Karpas-422 (cell line): ENCODE data around the gene FAM72C. TPM values are rescaled to one million over a fixed set of nuclear protein-coding genes. Genes with fewer than 3 reads are reported as not detected.
"Not testable (repeated sequence)": the region's sequence is repeated elsewhere in the genome, so short reads cannot be mapped to it uniquely, and the experiment has no call there.

Experiments
- DNase-seq: peaks from one replicate; pipeline ENCODE4 v3.0.0-alpha.2; 2015
- H2AFZ ChIP-seq: fragments of 200-600 bp; sonication (generic); 2 replicates; pipeline ENCODE4 v1.6.1; 2014; ENCODE audit warnings: antibody characterized with exemption, low read length, mixed read lengths
- H3K27ac ChIP-seq: fragments of 200-600 bp; sonication (generic); 2 replicates; pipeline ENCODE4 v1.5.1; 2014; ENCODE audit warnings: mild to moderate bottlenecking, low read length, moderate library complexity
- H3K27me3 ChIP-seq: fragments of 200-600 bp; sonication (generic); 2 replicates; pipeline ENCODE4 v1.6.1; 2014; ENCODE audit warnings: low read length, mixed read lengths
- H3K36me3 ChIP-seq: fragments of 200-600 bp; sonication (generic); 2 replicates; pipeline ENCODE4 v1.6.1; 2014; ENCODE audit warnings: low read length, mixed read lengths; ENCODE audit not compliant: insufficient read depth
- H3K4me1 ChIP-seq: fragments of 200-600 bp; sonication (generic); 2 replicates; pipeline ENCODE4 v1.6.1; 2014; ENCODE audit warnings: mild to moderate bottlenecking, low read length, mixed read lengths
- H3K4me2 ChIP-seq: fragments of 200-600 bp; sonication (generic); 2 replicates; pipeline ENCODE4 v1.6.1; 2014; ENCODE audit warnings: low read length, low read depth, mild to moderate bottlenecking; ENCODE audit not compliant: poor library complexity, severe bottlenecking
- H3K4me3 ChIP-seq: fragments of 200-600 bp; sonication (generic); 2 replicates; pipeline ENCODE4 v1.5.1; 2014; ENCODE audit warnings: mild to moderate bottlenecking, antibody characterized with exemption, low read length, mixed read lengths
- H3K79me2 ChIP-seq: fragments of 200-600 bp; sonication (generic); 2 replicates; pipeline ENCODE4 v1.6.1; 2014; ENCODE audit warnings: mild to moderate bottlenecking, low read length, mixed read lengths
- H3K9ac ChIP-seq: fragments of 200-600 bp; sonication (generic); 2 replicates; pipeline ENCODE4 v1.6.0; 2014; ENCODE audit warnings: low read length
- H3K9me2 ChIP-seq: fragments of 200-600 bp; sonication (generic), shearing (Covaris generic); replicated peaks from 2 replicates; pipeline ENCODE4 v1.6.0; 2014; ENCODE audit warnings: mild to moderate bottlenecking, low read length, moderate library complexity; ENCODE audit not compliant: insufficient read depth
- H3K9me3 ChIP-seq: fragments of 300-700, 200-600 bp; sonication (generic); 2 replicates; pipeline ENCODE4 v1.6.1; 2014; ENCODE audit warnings: low read length, mixed read lengths
- H4K20me1 ChIP-seq: fragments of 200-600 bp; sonication (generic); 2 replicates; pipeline ENCODE4 v1.6.1; 2014; ENCODE audit warnings: mild to moderate bottlenecking, antibody characterized with exemption, low read length, low read depth; ENCODE audit not compliant: insufficient read depth
- total RNA-seq: library from RNA; depleted of rRNA; stranded (reverse); fragments of >200 nt; shearing (Covaris generic); gene quantifications from 2 replicates; pipeline ENCODE4 v1.2.3, GENCODE V29; 2014; ENCODE audit warnings: low replicate concordance

Gene FAM72C
- total RNA-seq, 1 experiment from 2014 or later, result 24.2 TPM

GRCh38 chr1:143942238-143942860 lies 29.4 kb downstream of the FAM72C start:
- H3K9ac ChIP-seq, H4K20me1 ChIP-seq, H3K4me2 ChIP-seq, H3K79me2 ChIP-seq, H3K4me1 ChIP-seq, DNase-seq, H2AFZ ChIP-seq, H3K9me2 ChIP-seq, H3K9me3 ChIP-seq, H3K27ac ChIP-seq, H3K4me3 ChIP-seq, H3K27me3 ChIP-seq, H3K36me3 ChIP-seq: not testable (repeated sequence)

- not testable (repeated sequence) for H3K4me1 ChIP-seq, H3K36me3 ChIP-seq, H3K27me3 ChIP-seq, H3K4me2 ChIP-seq, H4K20me1 ChIP-seq, H3K9me2 ChIP-seq, H3K27ac ChIP-seq, DNase-seq, H2AFZ ChIP-seq, H3K9ac ChIP-seq, H3K79me2 ChIP-seq, H3K9me3 ChIP-seq, H3K4me3 ChIP-seq
Measured at GRCh38 chr1:143939666-143940065, 32.1 kb downstream of the FAM72C start.

- not testable (repeated sequence) for H3K4me1 ChIP-seq, H3K4me3 ChIP-seq, H3K27me3 ChIP-seq, H3K9me3 ChIP-seq, H2AFZ ChIP-seq, H3K9me2 ChIP-seq, H4K20me1 ChIP-seq, H3K36me3 ChIP-seq, H3K79me2 ChIP-seq, H3K27ac ChIP-seq, DNase-seq, H3K9ac ChIP-seq, H3K4me2 ChIP-seq
Measured at GRCh38 chr1:143938922-143939321, 32.9 kb downstream of the FAM72C start.

- H4K20me1 ChIP-seq, H3K9me2 ChIP-seq, H3K4me1 ChIP-seq, H3K4me3 ChIP-seq, H3K27me3 ChIP-seq, H3K9ac ChIP-seq, H3K9me3 ChIP-seq, H2AFZ ChIP-seq, H3K36me3 ChIP-seq, H3K79me2 ChIP-seq, H3K27ac ChIP-seq, H3K4me2 ChIP-seq: not testable (repeated sequence)
- peak; percentile 38 for DNase-seq
Measured at GRCh38 chr1:143936457-143937115, 35.2 kb downstream of the FAM72C start.

GRCh38 chr1:143919127-143919526 lies 52.7 kb downstream of the FAM72C start:
- H4K20me1 ChIP-seq, H3K4me3 ChIP-seq, H3K27ac ChIP-seq, DNase-seq, H3K79me2 ChIP-seq, H3K9me3 ChIP-seq, H3K36me3 ChIP-seq, H3K9me2 ChIP-seq, H2AFZ ChIP-seq, H3K4me1 ChIP-seq, H3K4me2 ChIP-seq, H3K9ac ChIP-seq, H3K27me3 ChIP-seq: not testable (repeated sequence)

GRCh38 chr1:143918552-143918951 lies 53.2 kb downstream of the FAM72C start:
- not testable (repeated sequence) for H3K9me2 ChIP-seq, H2AFZ ChIP-seq, H3K9me3 ChIP-seq, H4K20me1 ChIP-seq, H3K4me1 ChIP-seq, H3K4me2 ChIP-seq, H3K27ac ChIP-seq, H3K36me3 ChIP-seq, H3K9ac ChIP-seq, H3K79me2 ChIP-seq, DNase-seq, H3K4me3 ChIP-seq, H3K27me3 ChIP-seq

GRCh38 chr1:143913705-143914104 lies 58.1 kb downstream of the FAM72C start:
- not testable (repeated sequence) for H3K4me3 ChIP-seq, H3K4me1 ChIP-seq, H3K27me3 ChIP-seq, H3K27ac ChIP-seq, H3K9me2 ChIP-seq, H3K9me3 ChIP-seq, H2AFZ ChIP-seq, H3K4me2 ChIP-seq, H3K9ac ChIP-seq, H3K79me2 ChIP-seq, H4K20me1 ChIP-seq, H3K36me3 ChIP-seq, DNase-seq
